DOHH2 (cell line): ENCODE data around the gene CNTNAP2.

Source experiments
- EZH2phosphoT487 ChIP-seq: fragments of 200-600 bp; sonication (generic); IDR thresholded peaks from 2 replicates; pipeline ENCODE4 v1.6.1; 2017; ENCODE audit warnings: borderline replicate concordance, mild to moderate bottlenecking, antibody characterized with exemption, low read length, moderate library complexity, mixed read lengths
- TF ChIP-seq, protein P1 (sequence below): fragments of 200-600 bp; sonication (generic); IDR thresholded peaks from one replicate; pipeline ENCODE4 v1.5.1; 2014; ENCODE audit warnings: antibody characterized with exemption, mild to moderate bottlenecking, low read depth, low read length; ENCODE audit not compliant: poor library complexity, severe bottlenecking

DNA sequence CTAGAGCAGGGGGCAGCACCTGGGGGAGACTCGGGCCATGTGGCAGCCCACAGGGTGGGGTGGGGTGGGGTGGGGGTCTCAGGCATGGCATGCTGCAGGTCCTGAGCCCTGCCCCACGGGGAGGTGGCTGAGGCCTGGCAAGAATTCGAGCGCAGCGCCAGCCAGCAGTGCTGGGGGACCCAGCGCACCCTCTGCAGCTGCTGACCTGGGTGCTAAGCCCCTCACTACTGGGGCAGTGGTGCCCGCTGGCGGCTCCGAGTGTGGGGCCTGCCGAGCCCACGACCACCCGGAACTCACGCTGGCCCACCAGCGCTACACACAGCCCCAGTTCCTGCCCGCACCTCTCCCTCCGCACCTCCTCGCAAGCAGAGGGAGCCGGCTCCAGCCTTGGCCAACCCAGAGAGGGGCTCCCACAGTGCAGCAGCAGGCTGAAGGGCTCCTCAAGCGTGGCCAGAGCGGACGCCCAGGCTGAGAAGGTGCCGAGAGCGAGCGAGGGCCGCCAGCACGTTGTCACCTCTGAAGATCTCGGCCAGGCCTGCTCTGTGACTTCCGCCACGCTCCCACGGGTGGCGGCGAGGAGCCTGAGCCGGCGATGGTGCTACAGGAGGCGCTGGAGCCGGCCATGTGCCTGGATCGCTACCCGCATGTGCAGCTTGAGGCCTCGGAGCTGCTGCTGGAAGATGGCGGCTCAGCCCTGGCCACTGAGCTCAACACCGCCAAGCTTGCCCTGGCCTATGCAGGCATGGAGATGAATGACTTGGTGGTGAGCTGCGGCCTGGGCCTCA lies 2328.9 kb downstream of the CNTNAP2 start:
- TF ChIP-seq, protein P1, sequence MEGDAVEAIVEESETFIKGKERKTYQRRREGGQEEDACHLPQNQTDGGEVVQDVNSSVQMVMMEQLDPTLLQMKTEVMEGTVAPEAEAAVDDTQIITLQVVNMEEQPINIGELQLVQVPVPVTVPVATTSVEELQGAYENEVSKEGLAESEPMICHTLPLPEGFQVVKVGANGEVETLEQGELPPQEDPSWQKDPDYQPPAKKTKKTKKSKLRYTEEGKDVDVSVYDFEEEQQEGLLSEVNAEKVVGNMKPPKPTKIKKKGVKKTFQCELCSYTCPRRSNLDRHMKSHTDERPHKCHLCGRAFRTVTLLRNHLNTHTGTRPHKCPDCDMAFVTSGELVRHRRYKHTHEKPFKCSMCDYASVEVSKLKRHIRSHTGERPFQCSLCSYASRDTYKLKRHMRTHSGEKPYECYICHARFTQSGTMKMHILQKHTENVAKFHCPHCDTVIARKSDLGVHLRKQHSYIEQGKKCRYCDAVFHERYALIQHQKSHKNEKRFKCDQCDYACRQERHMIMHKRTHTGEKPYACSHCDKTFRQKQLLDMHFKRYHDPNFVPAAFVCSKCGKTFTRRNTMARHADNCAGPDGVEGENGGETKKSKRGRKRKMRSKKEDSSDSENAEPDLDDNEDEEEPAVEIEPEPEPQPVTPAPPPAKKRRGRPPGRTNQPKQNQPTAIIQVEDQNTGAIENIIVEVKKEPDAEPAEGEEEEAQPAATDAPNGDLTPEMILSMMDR: no peak
- no peak for TF ChIP-seq EZH2phosphoT487
